GM12865 (cell line): Measurements from ENCODE around the gene KIAA0513.

Source experiments
- DNase-seq: peaks from one replicate; pipeline ENCODE4 v3.0.0; 2010; ENCODE audit warnings: low read depth
- H3K4me3 ChIP-seq: 2 replicates; pipeline ENCODE4 v1.5.1; 2011; ENCODE audit warnings: mild to moderate bottlenecking, low read depth, low read length, control low read depth
- TF ChIP-seq, protein P1 (sequence below): IDR thresholded peaks from 2 replicates; pipeline ENCODE4 v1.5.1; 2011; ENCODE audit warnings: low read length, control low read depth, low read depth, inconsistent platforms; ENCODE audit not compliant: insufficient read depth; ENCODE audit errors: missing control alignments

The KIAA0513 gene

DNA sequence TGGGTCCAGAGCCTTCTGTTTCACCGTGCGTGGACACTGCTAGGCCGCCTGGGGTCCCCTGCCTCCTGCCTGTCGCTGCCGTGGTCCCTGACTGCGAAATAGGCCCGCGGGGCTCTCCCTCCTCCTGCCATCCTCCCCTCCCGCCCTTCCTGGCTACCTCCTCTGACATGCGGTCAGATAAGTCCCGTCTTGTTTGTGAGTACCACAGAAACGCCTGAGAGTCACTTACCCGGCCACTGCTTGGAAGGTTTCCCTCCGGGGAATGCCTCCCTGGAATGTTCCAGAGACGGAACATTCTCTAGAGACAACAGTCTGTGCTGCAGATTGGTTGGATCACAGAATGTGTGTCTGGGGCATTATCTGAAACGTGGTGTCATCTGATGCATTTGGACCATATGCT lies 61.9 kb downstream of the KIAA0513 start:
- no peak for DNase-seq
- no peak overlapping the region for H3K4me3 ChIP-seq
- TF ChIP-seq, protein P1, sequence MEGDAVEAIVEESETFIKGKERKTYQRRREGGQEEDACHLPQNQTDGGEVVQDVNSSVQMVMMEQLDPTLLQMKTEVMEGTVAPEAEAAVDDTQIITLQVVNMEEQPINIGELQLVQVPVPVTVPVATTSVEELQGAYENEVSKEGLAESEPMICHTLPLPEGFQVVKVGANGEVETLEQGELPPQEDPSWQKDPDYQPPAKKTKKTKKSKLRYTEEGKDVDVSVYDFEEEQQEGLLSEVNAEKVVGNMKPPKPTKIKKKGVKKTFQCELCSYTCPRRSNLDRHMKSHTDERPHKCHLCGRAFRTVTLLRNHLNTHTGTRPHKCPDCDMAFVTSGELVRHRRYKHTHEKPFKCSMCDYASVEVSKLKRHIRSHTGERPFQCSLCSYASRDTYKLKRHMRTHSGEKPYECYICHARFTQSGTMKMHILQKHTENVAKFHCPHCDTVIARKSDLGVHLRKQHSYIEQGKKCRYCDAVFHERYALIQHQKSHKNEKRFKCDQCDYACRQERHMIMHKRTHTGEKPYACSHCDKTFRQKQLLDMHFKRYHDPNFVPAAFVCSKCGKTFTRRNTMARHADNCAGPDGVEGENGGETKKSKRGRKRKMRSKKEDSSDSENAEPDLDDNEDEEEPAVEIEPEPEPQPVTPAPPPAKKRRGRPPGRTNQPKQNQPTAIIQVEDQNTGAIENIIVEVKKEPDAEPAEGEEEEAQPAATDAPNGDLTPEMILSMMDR: no peak

DNA sequence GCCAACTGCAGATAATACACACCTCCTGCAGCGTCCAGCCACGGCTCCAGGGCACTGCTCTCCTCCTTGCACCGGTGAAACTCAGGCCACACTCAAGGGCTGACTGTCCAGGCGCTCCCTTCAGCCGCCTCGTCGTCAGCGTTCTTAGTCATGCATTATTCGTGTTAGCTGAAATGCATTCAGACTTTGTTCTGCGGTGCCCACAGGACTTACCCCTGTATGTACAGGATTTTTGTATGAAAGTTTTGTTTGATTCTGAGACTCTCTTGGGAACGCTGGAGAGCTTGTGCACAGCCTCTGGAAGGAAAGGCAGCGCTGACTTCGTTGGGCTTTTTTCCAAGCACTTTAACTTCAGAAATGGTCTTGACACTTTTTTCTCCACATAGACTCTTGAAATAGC lies 62.6 kb downstream of the KIAA0513 start:
- TF ChIP-seq, protein P1: no peak
- no peak overlapping the region for H3K4me3 ChIP-seq

DNA sequence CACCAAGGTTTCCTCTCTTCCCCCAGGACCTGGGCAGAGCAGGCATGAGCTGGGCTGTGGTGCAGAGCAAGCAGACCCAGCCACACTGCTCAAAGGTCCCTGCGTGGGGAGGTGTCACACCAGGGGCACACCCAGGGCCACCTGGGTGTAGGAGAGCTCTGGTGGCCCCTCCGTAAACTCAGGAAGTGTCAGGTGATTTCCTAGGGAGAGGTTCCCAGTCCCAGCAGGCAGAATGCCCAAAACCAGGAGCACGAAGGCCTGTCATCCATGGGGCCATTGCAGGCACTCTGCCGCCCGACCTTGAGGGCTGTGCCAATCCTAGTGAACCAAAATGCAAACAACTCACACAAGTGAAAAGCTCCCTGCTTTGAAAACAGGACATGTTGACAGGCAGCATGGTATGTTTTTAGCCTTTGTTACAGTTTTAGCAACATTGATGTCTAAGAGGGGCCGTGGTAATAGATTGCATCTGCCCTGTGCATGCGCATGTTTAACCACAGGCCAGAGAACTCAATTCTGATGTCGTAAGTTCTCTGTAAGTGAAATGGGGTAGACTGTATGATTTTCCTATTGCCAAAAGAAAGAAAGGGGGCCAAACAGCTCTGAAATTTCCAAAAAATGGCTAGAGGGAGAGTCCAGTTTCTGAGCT lies 63.4 kb downstream of the KIAA0513 start:
- no peak overlapping the region for H3K4me3 ChIP-seq
- DNase-seq: no peak
- TF ChIP-seq, protein P1: no peak

More for the DNA sequence above, 62.6 kb downstream of the KIAA0513 start:
- no peak for DNase-seq

DNA sequence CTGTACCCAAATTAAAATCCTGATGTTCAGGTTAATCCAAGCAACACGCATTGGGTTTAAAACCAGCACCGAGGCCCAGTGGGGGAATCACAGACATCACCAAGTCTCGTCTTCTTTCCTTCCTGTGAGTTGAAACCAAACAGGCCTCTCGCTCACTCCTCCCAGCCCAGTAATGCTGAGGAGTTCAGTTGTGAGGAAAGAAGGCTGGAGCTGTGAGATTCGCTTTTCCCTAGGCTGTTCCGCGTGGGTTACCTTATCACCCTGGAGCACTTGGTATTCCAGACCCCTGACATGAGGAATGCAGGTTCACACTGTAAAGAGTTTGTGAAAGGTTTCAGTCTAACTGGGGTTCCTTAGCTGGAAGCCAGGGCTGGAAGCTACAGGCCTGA lies 63.9 kb downstream of the KIAA0513 start:
- DNase-seq: no peak
- TF ChIP-seq, protein P1: no peak
- H3K4me3 ChIP-seq: no peak overlapping the region

DNA sequence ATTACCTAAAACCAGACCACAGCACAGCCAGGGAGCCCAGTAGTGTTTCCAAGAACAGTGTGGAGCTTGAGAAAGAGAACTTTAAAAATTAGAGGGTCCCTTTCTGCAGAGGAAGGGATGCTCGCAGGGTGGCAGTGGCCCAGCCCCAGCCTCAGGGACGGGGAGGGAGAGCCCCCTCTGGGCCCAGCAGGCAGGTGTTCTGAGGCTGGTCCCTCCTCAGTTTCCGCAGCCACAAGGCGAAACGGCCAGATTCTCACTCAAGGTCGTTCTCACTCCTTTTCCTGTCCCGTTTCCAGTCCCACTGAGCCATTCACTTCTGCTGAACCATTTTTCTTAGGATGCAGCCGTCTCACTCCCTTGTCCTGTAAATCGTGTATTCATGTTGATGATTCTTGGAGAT lies 64.7 kb downstream of the KIAA0513 start:
- H3K4me3 ChIP-seq: no peak overlapping the region
- DNase-seq: no peak
- TF ChIP-seq, protein P1: no peak

DNA sequence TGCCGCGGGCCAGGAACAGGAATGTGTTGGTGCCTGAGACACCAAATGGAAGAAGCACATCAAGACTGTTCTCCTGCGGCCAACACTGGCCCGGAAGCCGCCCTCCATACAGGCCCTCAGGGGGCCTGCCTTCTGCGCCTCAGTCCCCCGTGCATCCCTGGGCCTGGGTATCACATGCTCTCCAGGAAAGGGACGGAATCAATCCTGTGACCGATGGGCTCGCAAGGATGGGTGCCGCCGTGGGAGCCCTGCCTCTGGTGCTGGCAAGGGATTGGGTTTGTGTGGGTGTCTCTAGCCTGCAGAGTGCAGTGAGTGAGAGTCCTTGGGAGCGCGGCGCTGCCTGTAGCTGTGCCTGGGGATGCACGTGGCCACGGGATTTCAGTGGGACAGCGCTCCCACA lies 65.3 kb downstream of the KIAA0513 start:
- TF ChIP-seq, protein P1: no peak
- DNase-seq: no peak
- H3K4me3 ChIP-seq: no peak overlapping the region

DNA sequence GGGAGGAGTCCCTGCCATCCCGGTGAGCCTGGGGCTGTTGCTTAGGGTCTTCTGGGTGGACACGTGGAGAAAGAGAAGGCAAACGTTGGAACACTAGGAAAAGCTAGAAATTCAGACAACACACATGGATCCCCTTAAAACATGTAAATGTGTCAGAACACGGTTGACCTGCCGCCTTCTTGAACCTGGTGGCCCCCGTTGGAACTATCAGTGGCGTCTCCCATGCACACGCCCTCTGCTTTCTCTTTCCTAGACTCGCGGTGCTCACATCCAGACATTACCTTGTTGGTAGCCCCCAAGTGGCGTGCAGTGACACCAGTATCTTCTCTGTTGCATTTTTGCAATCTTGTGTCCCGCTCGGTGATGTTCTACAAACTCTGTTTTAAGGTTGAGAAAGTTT lies 66.1 kb downstream of the KIAA0513 start:
- no peak overlapping the region for H3K4me3 ChIP-seq
- TF ChIP-seq, protein P1: no peak
- no peak for DNase-seq
